Fibroblast of gingiva (primary cell): Measurements from ENCODE around the gene CNIH1.
"Not testable (repeated sequence)": the region's sequence is repeated elsewhere in the genome, so short reads cannot be mapped to it uniquely, and the experiment has no call there.

ENCODE experiments used
- DNase-seq: peaks from one replicate; pipeline ENCODE4 v3.0.0-alpha.2; 2011; ENCODE audit warnings: low read depth

CNIH1 gene

GRCh38 chr14:54427871-54428270 is 13.3 kb downstream of the CNIH1 start:
- DNase-seq: no peak

GRCh38 chr14:54425537-54426274 is 15.5 kb downstream of the CNIH1 start:
- no peak for DNase-seq

- no peak for DNase-seq
These were observed 16.1 kb downstream of the CNIH1 start for GRCh38 chr14:54425068-54425467.

GRCh38 chr14:54424479-54424901 is 16.7 kb downstream of the CNIH1 start:
- DNase-seq: no peak

DNA sequence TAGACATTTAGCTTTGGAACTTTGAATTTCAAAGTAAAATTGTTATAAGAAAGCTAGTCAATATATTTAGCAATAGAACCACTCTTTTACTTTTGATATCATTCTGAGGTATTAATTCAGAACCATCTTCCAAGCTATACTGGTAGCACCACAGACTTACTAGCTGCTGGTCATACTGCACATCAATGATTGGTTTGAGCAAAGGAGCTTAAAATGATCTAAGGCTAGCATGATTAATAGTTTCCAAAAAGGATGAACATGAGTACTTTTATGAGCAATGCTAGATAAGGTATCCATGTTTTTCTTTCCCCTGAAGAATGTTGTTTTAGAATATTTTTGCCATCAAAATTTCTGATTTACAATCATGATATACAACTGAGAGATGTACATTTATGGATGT is 17.2 kb downstream of the CNIH1 start:
- no peak for DNase-seq

GRCh38 chr14:54420478-54421142 is 20.6 kb downstream of the CNIH1 start:
- peak; percentile 37 for DNase-seq

GRCh38 chr14:54411371-54411770 is 29.8 kb downstream of the CNIH1 start:
- DNase-seq: no peak

DNA sequence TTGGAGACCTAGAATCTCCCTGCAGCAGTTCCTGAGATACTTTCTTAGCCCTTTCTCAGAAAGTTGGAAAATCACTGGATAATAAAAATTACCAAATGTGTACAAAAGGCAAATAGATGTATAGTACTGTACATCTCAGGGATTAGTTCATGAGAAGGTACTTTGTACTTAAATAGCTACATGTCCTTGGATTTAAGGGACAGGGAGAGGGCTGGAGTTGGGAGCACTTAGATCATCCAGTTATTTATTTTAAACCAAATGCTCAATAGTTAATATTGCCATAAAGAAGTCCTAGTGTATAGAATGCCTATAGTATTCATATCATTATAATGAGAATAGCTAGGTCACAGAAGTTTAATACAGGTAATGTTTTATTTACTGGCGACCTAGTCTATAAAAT is 31.0 kb downstream of the CNIH1 start:
- no peak for DNase-seq

DNA sequence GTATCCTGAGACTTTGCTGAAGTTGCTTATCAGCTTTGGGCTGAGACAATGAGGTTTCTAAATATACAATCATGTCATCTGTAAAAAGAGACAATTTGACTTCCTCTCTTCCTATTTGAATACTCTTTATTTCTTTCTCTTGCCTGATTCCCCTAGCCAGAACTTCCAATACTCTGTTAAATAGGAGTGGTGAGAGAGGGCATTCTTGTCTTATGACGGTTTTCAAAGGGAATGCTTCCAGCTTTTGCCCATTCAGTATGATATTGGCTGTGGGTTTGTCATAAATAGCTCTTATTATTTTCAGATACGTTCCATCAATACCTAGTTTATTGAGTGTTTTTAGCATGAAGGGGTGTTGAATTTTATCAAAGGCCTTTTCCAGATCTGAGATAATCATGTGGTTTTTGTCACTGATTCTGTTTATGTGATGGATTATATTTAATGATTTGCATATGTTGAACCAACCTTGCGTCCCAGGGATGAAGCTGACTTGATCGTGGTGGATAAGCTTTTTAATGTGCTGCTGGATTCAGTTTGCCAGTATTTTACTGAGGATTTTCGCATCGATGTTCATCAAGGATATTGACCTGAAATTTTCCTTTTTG is 37.7 kb downstream of the CNIH1 start:
- peak; percentile 17 for DNase-seq

DNA sequence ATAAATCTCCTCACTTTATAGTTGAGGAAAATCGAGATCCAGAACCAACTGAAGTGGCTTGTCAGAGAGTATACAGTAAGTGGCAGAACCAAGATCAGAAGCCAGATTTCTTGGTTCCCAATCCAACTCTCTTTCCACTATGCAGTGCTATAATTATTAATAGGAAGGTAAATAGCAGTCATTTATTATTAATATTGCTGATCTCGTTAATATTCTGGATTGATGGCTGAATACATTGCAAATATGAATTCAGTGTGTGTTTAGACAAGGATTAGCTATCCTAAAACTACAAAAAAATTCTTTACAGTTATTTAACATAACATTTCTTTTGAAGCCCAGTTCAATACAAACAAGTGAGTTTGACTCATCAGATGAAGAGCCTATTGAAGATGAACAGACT is 41.6 kb downstream of the CNIH1 start:
- no peak for DNase-seq

DNA sequence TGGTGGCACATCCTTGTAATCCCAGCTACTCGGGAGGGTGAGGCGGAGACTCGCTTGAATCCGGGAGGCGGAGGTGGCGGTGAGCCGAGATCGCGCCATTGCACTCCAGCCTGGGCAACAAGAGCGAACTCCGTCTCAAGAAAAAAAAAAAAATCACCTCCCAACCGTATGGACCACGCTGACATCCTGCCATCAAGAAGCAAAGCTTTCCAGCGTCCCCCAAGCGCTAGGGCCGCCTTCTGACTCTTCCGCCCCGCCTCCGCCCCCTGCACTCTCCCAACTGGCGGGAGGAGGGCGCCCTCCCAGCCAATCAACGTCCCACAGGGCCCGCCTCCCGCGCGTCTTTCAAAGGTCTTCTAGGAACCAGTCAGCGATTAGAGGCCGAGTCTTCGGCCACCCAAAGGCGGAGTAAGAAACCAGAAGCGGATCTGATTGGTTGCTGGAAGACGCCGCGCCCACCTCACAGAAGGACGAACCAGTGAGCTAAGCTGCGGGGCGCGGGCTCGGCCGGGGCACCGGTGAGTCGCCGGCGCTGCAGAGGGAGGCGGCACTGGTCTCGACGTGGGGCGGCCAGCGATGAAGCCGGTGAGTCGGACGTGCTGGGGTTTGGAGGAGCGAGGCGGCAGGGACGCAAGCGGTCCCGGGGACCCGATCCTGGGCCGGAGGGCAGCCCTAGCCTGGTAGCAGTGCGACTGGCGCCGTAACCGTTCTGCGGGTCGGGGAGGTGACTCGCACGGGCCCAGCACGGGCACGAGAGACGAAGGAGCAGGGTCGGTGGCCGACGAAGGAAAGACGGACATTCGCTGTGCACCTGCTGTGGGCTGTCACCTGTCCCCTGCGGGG is 44.5 kb downstream of the CNIH1 start, which contains the start of gene CDKN3:
Gene CDKN3, plus strand, starts transcription at position 515 of the 843 bp plus-strand sequence. Its CDS starts 62 bp downstream, at position 577.
- peak; percentile 99 for DNase-seq

DNA sequence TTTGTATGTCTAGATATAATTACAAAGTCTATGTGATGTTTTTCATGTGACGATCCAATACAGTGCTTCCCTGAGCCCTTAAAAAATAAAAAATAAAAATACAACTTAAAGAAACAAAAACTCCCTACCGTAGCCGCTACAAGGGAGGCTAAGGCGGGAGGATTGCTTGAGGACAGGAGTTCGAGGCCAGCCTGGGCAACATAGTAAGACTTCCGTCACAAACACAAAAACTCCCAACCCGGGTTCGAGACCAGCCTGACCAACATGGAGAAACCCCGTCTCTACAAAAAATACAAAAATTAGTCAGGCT is 45.0 kb downstream of the CNIH1 start:
- DNase-seq: no peak

DNA sequence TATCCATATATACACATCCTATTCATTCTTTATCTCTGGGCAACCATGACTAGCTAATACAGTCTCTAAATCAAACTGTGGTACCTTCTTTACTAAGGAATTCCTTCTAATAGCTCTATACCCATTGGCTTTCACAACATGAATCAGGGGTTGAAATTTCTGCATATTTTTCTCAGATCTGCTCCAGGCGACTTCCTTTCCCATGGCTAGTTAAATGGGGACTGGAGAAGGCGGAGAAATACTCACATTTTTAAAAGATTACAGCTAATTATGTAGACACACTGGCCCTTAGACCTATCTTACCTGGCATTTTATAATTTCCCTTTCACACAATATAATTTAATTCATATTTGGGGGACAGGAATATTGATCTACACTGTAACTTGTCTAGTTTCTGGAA is 45.5 kb downstream of the CNIH1 start:
- DNase-seq: no peak

DNA sequence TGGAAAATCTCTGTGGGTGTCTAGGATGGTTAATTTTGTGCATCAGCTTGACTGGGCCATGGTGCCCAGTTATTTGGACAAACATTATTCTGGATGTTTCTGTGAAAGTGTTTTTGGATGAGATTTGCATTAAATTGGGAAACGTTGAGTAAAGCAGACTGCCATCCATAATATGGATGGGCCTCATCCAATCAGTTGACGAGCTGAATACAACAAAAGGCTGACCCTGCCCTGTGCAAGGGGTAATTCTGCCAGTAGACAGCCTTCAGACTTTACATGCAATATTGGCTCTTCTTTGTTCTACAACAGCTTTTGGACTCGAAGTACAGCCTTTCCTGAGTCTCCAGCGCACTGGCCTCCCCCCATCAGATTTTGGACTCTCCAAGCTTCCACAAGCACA is 45.9 kb downstream of the CNIH1 start:
- no peak for DNase-seq

DNA sequence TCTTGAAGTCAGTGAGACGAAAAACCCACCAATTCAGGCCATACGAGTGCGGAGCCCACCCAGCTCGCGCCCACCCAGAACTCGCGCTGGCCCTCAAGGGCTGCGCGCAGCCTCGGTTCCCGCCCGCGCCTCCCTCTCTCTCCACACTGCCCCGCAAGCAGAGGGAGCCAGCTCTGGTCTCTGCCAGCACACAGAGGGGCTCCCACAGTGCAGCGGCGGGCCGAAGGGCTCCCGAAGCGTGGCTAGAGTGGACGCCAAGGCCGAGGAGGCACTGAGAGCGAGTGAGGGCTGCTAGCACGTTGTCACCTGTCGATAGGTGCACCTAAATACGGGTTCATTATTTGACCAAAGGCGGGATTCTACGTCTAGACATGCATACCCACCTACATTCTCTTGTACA is 46.6 kb downstream of the CNIH1 start:
- DNase-seq: no peak

- DNase-seq: not testable (repeated sequence)
These were observed 47.9 kb downstream of the CNIH1 start for GRCh38 chr14:54392986-54393884.

DNA sequence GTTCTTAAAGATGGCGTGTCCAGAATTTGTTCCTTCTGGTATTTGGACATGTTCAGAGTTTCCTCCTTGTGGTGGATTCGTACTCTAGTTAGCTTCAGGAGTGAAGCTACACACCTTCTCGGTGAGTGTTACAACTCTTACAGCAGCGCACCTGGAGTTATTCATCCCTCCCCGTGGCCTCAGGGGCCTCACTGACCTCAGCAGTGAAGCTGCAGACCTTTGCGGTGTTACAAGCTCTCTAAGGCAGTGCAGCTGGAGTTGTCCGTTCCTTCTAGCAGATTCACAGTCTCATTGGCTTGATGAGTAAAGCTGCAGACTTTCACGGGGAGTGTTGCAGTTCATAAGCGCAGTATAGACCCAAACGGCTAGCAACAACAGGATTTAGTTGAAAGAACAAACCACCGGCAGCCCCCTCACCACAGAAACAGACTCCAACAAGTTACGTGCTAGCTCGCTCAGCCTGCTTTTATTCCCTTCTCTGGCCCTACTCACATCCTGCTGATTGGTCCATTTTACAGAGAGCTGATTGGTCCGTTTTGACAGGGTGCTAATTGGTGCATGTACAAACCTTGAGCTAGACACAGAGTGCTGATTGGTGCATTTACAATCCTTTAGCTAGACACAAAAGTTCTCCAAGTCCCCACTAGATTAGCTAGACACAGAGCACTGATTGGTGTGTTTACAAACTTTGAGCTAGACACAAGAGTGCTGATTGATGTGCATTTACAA is 48.9 kb downstream of the CNIH1 start:
- DNase-seq: no peak

DNA sequence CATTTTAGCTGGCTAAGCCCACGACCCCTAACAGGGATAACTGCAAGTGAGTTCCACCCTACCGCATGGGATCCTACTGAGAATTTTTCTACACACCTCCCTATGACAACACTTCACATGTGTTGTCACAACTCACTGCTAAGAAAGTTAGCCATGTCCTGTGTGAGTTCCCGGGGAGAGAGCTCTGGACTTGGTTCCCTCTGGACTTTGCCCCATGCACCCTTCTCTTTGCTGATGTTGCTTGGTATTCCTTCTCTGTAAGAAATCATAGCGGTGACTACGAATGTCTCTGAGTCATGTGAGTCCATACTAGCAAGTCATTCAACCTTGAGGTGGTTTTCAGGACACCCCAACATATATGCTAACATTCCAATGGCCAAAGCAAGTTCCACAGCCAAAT is 53.8 kb downstream of the CNIH1 start:
- no peak for DNase-seq

- no peak for DNase-seq
These were observed 55.6 kb downstream of the CNIH1 start for GRCh38 chr14:54385556-54385955.

DNA sequence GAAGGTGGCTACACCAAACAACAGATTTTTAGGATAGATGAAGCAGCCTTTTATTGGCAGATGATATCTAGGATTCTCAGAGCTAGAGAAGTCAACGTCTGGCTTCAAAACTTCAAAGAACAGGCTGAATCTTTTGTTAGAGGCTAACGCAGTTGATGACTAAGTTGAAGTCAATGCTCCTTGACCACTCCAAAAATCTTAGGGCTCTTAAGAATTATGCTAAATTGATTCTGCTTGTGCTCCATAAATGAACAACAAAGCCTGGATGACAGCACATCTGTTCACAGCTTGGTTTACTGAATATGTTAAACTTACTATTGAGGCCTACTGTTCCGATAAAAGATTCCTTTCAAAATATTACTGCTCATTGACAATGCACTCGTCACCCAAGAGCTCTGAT is 57.3 kb downstream of the CNIH1 start:
- DNase-seq: no peak

DNA sequence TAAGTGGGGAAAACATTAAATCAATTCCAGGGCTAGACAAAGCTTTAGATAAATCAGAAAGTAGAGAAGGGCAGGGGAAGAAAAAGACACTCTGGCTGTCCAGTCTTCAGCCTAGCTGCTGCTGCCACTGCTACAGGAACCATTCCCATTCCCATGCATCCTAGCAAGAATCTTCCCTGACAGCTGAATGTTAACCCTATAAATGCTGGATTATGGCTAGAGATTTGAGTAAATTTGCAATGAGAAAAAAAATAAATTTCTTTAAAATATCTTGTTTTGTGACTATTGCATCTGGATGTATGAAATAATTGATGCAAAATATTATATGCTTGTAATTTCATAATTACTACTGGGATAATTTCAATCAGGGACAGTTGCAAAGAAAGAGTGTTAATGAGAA is 59.4 kb downstream of the CNIH1 start:
- no peak for DNase-seq
